Testis (tissue), 3 donors: ENCODE measurements around the gene PLCL2. TPM values are rescaled to one million over a fixed set of nuclear protein-coding genes. Genes with fewer than 3 reads are reported as not detected.
"Not testable (repeated sequence)": the region's sequence is repeated elsewhere in the genome, so short reads cannot be mapped to it uniquely, and the experiment has no call there.

Experiments
- DNase-seq: peaks from one replicate; pipeline ENCODE4 v3.0.0-alpha.2; 2019
- H3K27ac ChIP-seq, 2 donors: fragments of 200-600 bp; sonication (generic); one replicate each; pipeline ENCODE4 v1.5.1; 2019
- H3K27me3 ChIP-seq: fragments of 200-600 bp; sonication (generic); one replicate; pipeline ENCODE4 v1.5.1; 2019
- H3K36me3 ChIP-seq: fragments of 200-600 bp; sonication (generic); one replicate; pipeline ENCODE4 v1.5.1; 2017; ENCODE audit warnings: low read depth; ENCODE audit errors: missing control alignments
- H3K4me1 ChIP-seq: fragments of 200-600 bp; sonication (generic); one replicate; pipeline ENCODE4 v1.5.1; 2019
- H3K4me3 ChIP-seq, 2 donors: fragments of 200-600 bp; sonication (generic); one replicate each; pipeline ENCODE4 v1.5.1; 2017 to 2019
- H3K9me3 ChIP-seq: fragments of 200-600 bp; sonication (generic); one replicate; pipeline ENCODE4 v1.5.1; 2017
- POLR2A ChIP-seq: fragments of 450-650 bp; IDR thresholded peaks from one replicate; pipeline ENCODE4 v1.6.1; 2017; ENCODE audit warnings: antibody characterized with exemption, mild to moderate bottlenecking, moderate library complexity
- WGBS, 2 donors: methylation state at CpG; one replicate each; pipeline ENCODE4 v1.1.5; 2018; 5-methylcytosine and 5-hydroxymethylcytosine counted together
- intact Hi-C: fragments of 100-400 bp; cut with DNase I; formaldehyde crosslinking; loops from one replicate; pipeline ENCODE4 v1.15.1; 2023; ENCODE audit warnings: low total_unique reads
- polyA plus RNA-seq: library from polyadenylated mRNA; stranded (reverse); fragments of 350-450 nt; fragmentation: Illumina TruSeq; extraction: RNeasy Lipid Tissue Mini Kit (QIAGEN cat#74804); gene quantifications from one replicate; pipeline ENCODE4 v1.2.3, GENCODE V29; 2014; ENCODE audit warnings: low read depth, low replicate concordance; ENCODE audit not compliant: insufficient read depth
- total RNA-seq, 2 donors: library from RNA; depleted of rRNA; stranded (reverse); fragments of >200 nt; gene quantifications; one replicate each; pipeline ENCODE4 v1.2.3, GENCODE V29; 2016
- TF ChIP-seq, protein P1 (sequence below), 3 experiments: fragments of 450-650 bp in 2 of 3; fragments of 200-600 bp in 1 of 3; sonication (generic) in 1 of 3; IDR thresholded peaks; one replicate each; pipeline ENCODE4 v1.5.1; 2016 to 2019; ENCODE audit warnings: antibody characterized with exemption in 3 of 3, mild to moderate bottlenecking in 2 of 3, moderate library complexity in 1 of 3

PLCL2 gene
- total and polyA plus RNA-seq, 3 donors from 2014 or later: 10.7 to 23.0 (median 15.0) TPM

- Histone ChIP-seq H3K4me3 (no peak overlapping the region), H3K36me3 (no peaks in the 10 kb centered on the region), H3K9me3 (no peaks in the 10 kb centered on the region), H3K27ac (no peak overlapping the region), H3K4me1 (no peaks in the 10 kb centered on the region), H3K27me3 (no peaks in the 10 kb centered on the region)
- no peak for TF ChIP-seq POLR2A
- DNase-seq: no peak
- 84 to 90% methylated on average over 2 of the region's 2 CpGs for WGBS, 2 donors
- intact Hi-C loops: no loop called here
These were observed 65.5 kb downstream of the PLCL2 start for GRCh38 chr3:16950282-16950681.

DNA sequence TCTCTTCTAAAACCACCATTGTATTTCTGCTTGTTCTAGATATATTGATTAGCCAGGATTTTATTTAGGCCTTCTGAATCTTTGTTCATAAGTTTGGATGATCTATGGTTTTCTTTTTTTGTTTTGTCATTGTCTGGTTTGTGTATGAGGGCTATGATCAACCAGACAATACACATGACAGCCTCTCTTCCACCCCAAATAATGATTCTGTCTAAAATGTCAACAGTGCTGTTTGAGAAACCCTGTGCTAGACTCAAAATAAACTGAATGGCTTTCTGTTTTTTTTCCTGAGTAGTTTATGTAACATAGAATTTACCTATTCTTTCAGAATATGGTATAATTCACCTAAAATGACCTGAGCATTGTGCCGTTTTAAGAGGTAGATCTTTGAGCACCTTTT is 66.1 kb downstream of the PLCL2 start:
- Histone ChIP-seq H3K4me1 (no peaks in the 10 kb centered on the region), H3K4me3 (no peak overlapping the region), H3K27me3 (no peaks in the 10 kb centered on the region), H3K27ac (no peak overlapping the region), H3K9me3 (no peaks in the 10 kb centered on the region), H3K36me3 (no peaks in the 10 kb centered on the region)
- 86 to 88% methylated on average over 1 of the region's 1 CpG for WGBS, 2 donors
- intact Hi-C loops: no loop called here
- no peak for TF ChIP-seq POLR2A
- TF ChIP-seq, protein P1, sequence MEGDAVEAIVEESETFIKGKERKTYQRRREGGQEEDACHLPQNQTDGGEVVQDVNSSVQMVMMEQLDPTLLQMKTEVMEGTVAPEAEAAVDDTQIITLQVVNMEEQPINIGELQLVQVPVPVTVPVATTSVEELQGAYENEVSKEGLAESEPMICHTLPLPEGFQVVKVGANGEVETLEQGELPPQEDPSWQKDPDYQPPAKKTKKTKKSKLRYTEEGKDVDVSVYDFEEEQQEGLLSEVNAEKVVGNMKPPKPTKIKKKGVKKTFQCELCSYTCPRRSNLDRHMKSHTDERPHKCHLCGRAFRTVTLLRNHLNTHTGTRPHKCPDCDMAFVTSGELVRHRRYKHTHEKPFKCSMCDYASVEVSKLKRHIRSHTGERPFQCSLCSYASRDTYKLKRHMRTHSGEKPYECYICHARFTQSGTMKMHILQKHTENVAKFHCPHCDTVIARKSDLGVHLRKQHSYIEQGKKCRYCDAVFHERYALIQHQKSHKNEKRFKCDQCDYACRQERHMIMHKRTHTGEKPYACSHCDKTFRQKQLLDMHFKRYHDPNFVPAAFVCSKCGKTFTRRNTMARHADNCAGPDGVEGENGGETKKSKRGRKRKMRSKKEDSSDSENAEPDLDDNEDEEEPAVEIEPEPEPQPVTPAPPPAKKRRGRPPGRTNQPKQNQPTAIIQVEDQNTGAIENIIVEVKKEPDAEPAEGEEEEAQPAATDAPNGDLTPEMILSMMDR (IDR thresholded peaks at IDR 0.05): no peak
- no peak for DNase-seq

DNA sequence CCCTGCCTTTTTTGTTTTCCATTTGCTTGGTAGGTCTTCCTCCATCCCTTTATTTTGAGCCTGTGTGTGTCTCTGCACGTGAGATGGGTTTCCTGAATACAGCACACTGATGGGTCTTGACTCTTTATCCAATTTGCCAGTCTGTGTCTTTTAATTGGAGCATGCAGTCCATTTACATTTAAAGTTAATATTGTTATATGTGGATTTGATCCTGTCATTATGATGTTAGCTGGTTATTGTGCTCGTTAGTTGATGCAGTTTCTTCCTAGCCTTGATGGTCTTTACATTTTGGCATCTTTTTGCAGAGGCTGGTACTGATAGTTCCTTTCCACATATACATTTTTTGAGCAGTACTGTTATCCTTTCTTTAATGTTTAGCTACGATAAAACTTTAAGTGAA is 73.1 kb downstream of the PLCL2 start:
- H3K27ac ChIP-seq: not testable (repeated sequence)

DNA sequence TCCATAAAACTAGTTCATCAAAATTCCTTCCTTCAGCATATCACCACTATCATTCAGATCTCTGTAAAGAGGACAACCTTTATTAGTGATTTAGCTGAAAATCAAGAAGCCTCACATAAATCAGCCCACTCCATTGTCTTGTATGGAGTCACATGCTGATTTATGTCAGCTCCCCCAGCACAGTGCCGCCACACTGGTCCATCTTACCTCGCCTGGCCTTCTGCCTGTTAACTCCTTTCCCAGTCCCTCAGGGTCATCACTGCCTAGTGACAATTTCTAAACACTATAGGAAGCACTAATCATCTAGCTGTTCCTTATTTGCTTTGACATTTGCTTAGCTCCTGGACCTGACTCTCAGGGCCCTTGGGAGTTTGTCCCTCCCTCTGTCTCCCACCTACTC is 75.4 kb downstream of the PLCL2 start:
- Histone ChIP-seq H3K4me1 (no peaks in the 10 kb centered on the region), H3K27me3 (no peaks in the 10 kb centered on the region), H3K36me3 (no peaks in the 10 kb centered on the region), H3K27ac (no peak overlapping the region), H3K4me3 (no peak overlapping the region), H3K9me3 (no peaks in the 10 kb centered on the region)
- intact Hi-C loops: no loop called here
- no peak for TF ChIP-seq POLR2A
- TF ChIP-seq, protein P1 (IDR thresholded peaks at IDR 0.05): no peak
- DNase-seq: no peak
- 92 to 98% methylated on average over 2 of the region's 2 CpGs for WGBS, 2 donors

More for the DNA sequence above, 73.1 kb downstream of the PLCL2 start:
- H3K9me3 ChIP-seq, intact Hi-C loops, DNase-seq, H3K4me3 ChIP-seq, H3K27me3 ChIP-seq, H3K36me3 ChIP-seq, H3K4me1 ChIP-seq: not testable (repeated sequence)
- 91 to 94% methylated on average over 3 of the region's 3 CpGs for WGBS, 2 donors

GRCh38 chr3:16961621-16962205 is 77.0 kb downstream of the PLCL2 start:
- H3K9me3 ChIP-seq: no peaks in the 10 kb centered on the region
- no peaks in the 10 kb centered on the region for H3K27me3 ChIP-seq
- no peak for DNase-seq
- no peaks in the 10 kb centered on the region for H3K36me3 ChIP-seq
- intact Hi-C loops: no loop called here
- 85 to 90% methylated on average over 4 of the region's 4 CpGs for WGBS, 2 donors
- H3K4me3 ChIP-seq: no peak overlapping the region
- H3K27ac ChIP-seq: no peak overlapping the region
- TF ChIP-seq, protein P1 (IDR thresholded peaks at IDR 0.05): no peak
- no peak for TF ChIP-seq POLR2A
- no peaks in the 10 kb centered on the region for H3K4me1 ChIP-seq

DNA sequence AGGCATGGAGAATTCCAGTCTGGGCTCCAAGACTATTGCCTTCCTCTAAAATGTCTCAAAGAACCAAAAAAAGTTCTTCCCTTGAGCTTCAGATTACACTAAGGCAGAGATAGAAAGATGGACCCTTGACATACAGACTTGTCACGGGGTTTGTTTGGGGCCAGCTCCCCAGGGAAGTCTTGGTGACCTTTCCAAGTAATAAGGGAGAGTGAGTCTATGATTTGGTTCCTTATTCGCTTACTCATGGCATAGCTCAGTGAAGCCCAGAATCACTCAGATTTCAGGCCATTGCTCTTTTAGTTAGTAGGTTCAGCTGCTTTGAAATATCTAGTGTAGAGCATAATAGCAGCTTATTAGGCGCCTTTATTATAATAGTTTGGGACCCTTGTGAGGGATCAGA is 90.3 kb downstream of the PLCL2 start:
- no peaks in the 10 kb centered on the region for H3K9me3 ChIP-seq
- DNase-seq: no peak
- no peaks in the 10 kb centered on the region for H3K27me3 ChIP-seq
- WGBS, 2 donors: 70 to 79% methylated on average over 3 of the region's 3 CpGs
- intact Hi-C loops: no loop called here
- H3K27ac ChIP-seq: no peak overlapping the region
- TF ChIP-seq, protein P1 (IDR thresholded peaks at IDR 0.05): no peak
- no peak for TF ChIP-seq POLR2A
- no peak overlapping the region for H3K4me3 ChIP-seq
- H3K4me1 ChIP-seq: no peaks in the 10 kb centered on the region
- H3K36me3 ChIP-seq: no peaks in the 10 kb centered on the region
